Activated B cell treated with CpG ODN at 0.5 μM for 24 hours (primary cell): ENCODE results near the gene TFIP11. TPM values are rescaled to one million over a fixed set of nuclear protein-coding genes. Genes with fewer than 3 reads are reported as not detected.

Source experiments
- ATAC-seq: fragments of 200-7000 bp; cut with Tn5 transposase; one replicate; pipeline ENCODE4 v1.10.0; 2021; ENCODE audit warnings: low read depth, mild to moderate bottlenecking, moderate library complexity
- CTCF ChIA-PET: fragments of 350-600 bp; sonication (Branson Sonifier 250); formaldehyde crosslinking; loops from one replicate; lab custom pipeline; 2021; ENCODE audit warnings: antibody characterized with exemption; lab: Charles Lee
- POLR2A ChIA-PET: fragments of 350-600 bp; sonication (Branson Sonifier 250); formaldehyde crosslinking; loops from one replicate; lab custom pipeline; 2021; ENCODE audit warnings: antibody characterized with exemption; lab: Charles Lee
- DNase-seq: peaks from one replicate; pipeline ENCODE4 v3.0.0; 2022
- H3K27ac Mint-ChIP-seq: one replicate; pipeline ENCODE4 v1.8.0; 2020; ENCODE audit warnings: mixed read lengths
- H3K27me3 Mint-ChIP-seq: one replicate; pipeline ENCODE4 v1.8.0; 2021; ENCODE audit warnings: mixed read lengths
- H3K36me3 Mint-ChIP-seq: one replicate; pipeline ENCODE4 v1.8.0; 2021; ENCODE audit warnings: low read depth, mixed read lengths
- H3K4me1 Mint-ChIP-seq: one replicate; pipeline ENCODE4 v1.8.0; 2021; ENCODE audit warnings: mixed read lengths
- H3K4me3 Mint-ChIP-seq: one replicate; pipeline ENCODE4 v1.8.0; 2020; ENCODE audit warnings: mild to moderate bottlenecking, mixed read lengths
- H3K9me3 Mint-ChIP-seq: one replicate; pipeline ENCODE4 v1.8.0; 2020; ENCODE audit warnings: mixed read lengths
- CTCF ChIP-seq: fragments of 200-600 bp; IDR thresholded peaks from one replicate; pipeline ENCODE4 v1.8.0; 2022; ENCODE audit warnings: antibody characterized with exemption, mild to moderate bottlenecking
- intact Hi-C: fragments of 100-400 bp; cut with micrococcal nuclease; formaldehyde crosslinking; loops from one replicate; pipeline ENCODE4 v1.15.1; 2024
- total RNA-seq: library from RNA; stranded (reverse); gene quantifications from 2 replicates; pipeline ENCODE4 v1.2.3, GENCODE V29; 2022

TFIP11 gene
- total RNA-seq, 1 donor from 2014 or later = 59.0 TPM

GRCh38 chr22:26479792-26480610 lies 32.3 kb downstream of the TFIP11 start:
- Mint-ChIP-seq H3K27me3 (no peaks in the 10 kb centered on the region), H3K4me3 (peak overlapping the region; percentile 69), H3K9me3 (no peaks in the 10 kb centered on the region), H3K4me1 (peaks cover 73% of the 10 kb centered on the region), H3K27ac (peak overlapping the region; percentile 81), H3K36me3 (peaks cover 38% of the 10 kb centered on the region)
- ChIA-PET POLR2A (interaction anchor here (0.8 to 1.0 kb wide), 2 partner anchors 50 to 195 kb away, joined by 3 read pairs; no protein-coding TSS in a partner anchor), CTCF (interaction anchor here (0.8 to 1.3 kb wide), 4 partner anchors 17 to 185 kb away, joined by 3 to 4 read pairs (median 3); no protein-coding TSS in a partner anchor)
- DNase-seq (no peak), ATAC-seq (peak; percentile 7)
- TF ChIP-seq CTCF = no peak
- intact Hi-C loops = loop anchor here (5.0 kb wide), 2 partner anchors 107 to 1322 kb away; partner anchors contain the start of gene MN1

- intact Hi-C loops = no loop called here
- peaks cover 46% of the 10 kb centered on the region for H3K36me3 Mint-ChIP-seq
- POLR2A ChIA-PET = interaction anchor here (0.8 to 1.0 kb wide), 2 partner anchors 49 to 164 kb away, joined by 3 to 4 read pairs; no protein-coding TSS in a partner anchor
Measured at GRCh38 chr22:26479043-26479791, 33.1 kb downstream of the TFIP11 start.

GRCh38 chr22:26477341-26477731 lies 34.9 kb downstream of the TFIP11 start:
- no peak for TF ChIP-seq CTCF
- intact Hi-C loops = no loop called here
- no peak overlapping the region for H3K4me3 Mint-ChIP-seq
- POLR2A ChIA-PET = interaction anchor here (0.6 kb wide), 1 partner anchor 132 kb away, joined by 4 read pairs; no protein-coding TSS in a partner anchor
- DNase-seq (no peak), ATAC-seq (no peak)
- no peak overlapping the region for H3K27ac Mint-ChIP-seq
- H3K27me3 Mint-ChIP-seq = no peaks in the 10 kb centered on the region
- H3K4me1 Mint-ChIP-seq = peaks cover 52% of the 10 kb centered on the region
- peaks cover 62% of the 10 kb centered on the region for H3K36me3 Mint-ChIP-seq
- CTCF ChIA-PET = interaction anchor here (1.1 kb wide), 1 partner anchor 16 kb away, joined by 3 read pairs; no protein-coding TSS in a partner anchor
- no peaks in the 10 kb centered on the region for H3K9me3 Mint-ChIP-seq

More at GRCh38 chr22:26479043-26479791, 33.1 kb downstream of the TFIP11 start:
- TF ChIP-seq CTCF = no peak
- peaks cover 65% of the 10 kb centered on the region for H3K4me1 Mint-ChIP-seq
- H3K4me3 Mint-ChIP-seq = peak overlapping the region; percentile 69
- H3K9me3 Mint-ChIP-seq = no peaks in the 10 kb centered on the region
- CTCF ChIA-PET = interaction anchor here (0.8 to 1.3 kb wide), 5 partner anchors 16 to 186 kb away, joined by 3 to 4 read pairs (median 3); no protein-coding TSS in a partner anchor
- no peak for ATAC-seq
- DNase-seq = no peak
- H3K27me3 Mint-ChIP-seq = no peaks in the 10 kb centered on the region
- peak overlapping the region; percentile 81 for H3K27ac Mint-ChIP-seq

GRCh38 chr22:26476705-26477340 lies 35.5 kb downstream of the TFIP11 start:
- no peak for DNase-seq
- Mint-ChIP-seq H3K9me3 (no peaks in the 10 kb centered on the region), H3K27ac (no peak overlapping the region), H3K4me3 (no peak overlapping the region), H3K36me3 (peaks cover 67% of the 10 kb centered on the region), H3K4me1 (peaks cover 47% of the 10 kb centered on the region), H3K27me3 (no peaks in the 10 kb centered on the region)
- no peak for ATAC-seq
- no peak for TF ChIP-seq CTCF
- intact Hi-C loops = no loop called here
- ChIA-PET CTCF (interaction anchor here (1.1 kb wide), 1 partner anchor 16 kb away, joined by 3 read pairs; no protein-coding TSS in a partner anchor), POLR2A (no interaction called here)
